Measurements from ENCODE around the gene SLC6A3.

The SLC6A3 gene

DNA sequence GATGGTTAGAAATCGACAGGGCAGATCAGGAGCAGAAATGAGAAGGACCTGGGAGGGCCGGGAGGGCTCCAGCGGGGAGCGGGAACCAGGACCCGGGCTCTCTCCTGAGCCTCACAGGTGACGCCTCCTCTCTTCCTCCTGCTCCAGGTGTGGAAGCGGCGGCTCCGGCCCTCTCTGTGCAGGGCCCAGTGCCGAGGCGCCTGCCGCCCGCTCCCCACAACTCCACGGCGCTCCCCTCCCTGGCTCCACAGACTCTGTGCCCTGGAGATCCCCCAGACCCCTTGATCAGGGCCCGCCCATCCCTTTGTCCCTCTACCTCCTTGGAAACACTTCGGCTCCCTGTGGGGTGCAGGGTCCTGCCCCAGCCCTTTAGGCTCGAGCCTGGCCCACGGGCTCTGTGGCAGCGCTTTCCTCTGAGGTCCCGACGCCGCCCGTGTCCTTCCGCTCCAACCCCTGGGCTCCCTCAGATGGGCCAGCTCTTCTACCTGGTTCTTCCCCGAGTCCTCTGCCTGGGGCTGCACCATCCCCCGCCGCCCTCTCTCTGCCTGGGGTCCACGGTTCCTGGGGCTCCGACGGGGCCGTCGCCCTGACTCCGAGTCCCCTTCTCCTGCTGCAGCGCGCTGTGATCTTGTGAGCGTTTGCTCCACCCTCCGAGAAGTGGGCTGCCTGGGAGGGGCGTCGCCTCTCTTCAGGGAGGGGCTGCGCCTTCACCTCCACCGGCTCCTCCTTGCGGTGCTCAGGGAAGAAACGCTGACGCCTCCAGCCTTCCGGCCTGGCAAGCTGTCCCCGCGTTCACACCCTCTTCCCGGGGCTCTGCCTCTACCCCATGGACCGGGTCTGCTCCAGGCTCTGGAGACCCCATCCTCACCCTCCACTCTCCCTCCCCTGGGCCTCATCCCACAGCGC lies 22.4 kb upstream of the SLC6A3 start:
- peaks cover 8% of the 10 kb centered on the region; the same call in 1 of the 2 replicates for H3K36me3 ChIP-seq (ENCODE audit: insufficient read depth)
- TF ChIP-seq CTCF (conservative IDR thresholded peaks at IDR 0.05; ENCODE audit: low read depth, low read length), result no peak

GRCh38 chr5:1466631-1467265 lies 21.5 kb upstream of the SLC6A3 start:
- no peaks in the 10 kb centered on the region for H3K4me1 ChIP-seq (ENCODE audit: low read depth, poor library complexity, severe bottlenecking)
- H3K36me3 ChIP-seq (ENCODE audit: insufficient read depth), result peaks cover 8% of the 10 kb centered on the region; the same call in 1 of the 2 replicates
- H2AFZ ChIP-seq (ENCODE audit: low read depth), result no peak overlapping the region
- no peak for TF ChIP-seq CTCF (conservative IDR thresholded peaks at IDR 0.05; ENCODE audit: low read depth, low read length)
- H3K4me2 ChIP-seq, result no peak overlapping the region
- H3K27ac ChIP-seq, result no peak overlapping the region
- no peaks in the 10 kb centered on the region for H3K79me2 ChIP-seq (ENCODE audit: insufficient read depth, low read depth)
- no peak overlapping the region for H3K4me3 ChIP-seq (IDR thresholded peaks at IDR 0.05; ENCODE audit: insufficient read depth, low read depth, low read length)
- H4K20me1 ChIP-seq (ENCODE audit: insufficient read depth), result no peaks in the 10 kb centered on the region
- H3K27me3 ChIP-seq (ENCODE audit: insufficient read depth, low read depth), result no peaks in the 10 kb centered on the region
- H3K9ac ChIP-seq, result no peak overlapping the region

More for the DNA sequence above, 22.4 kb upstream of the SLC6A3 start:
- no peaks in the 10 kb centered on the region for H3K4me1 ChIP-seq (ENCODE audit: low read depth, poor library complexity, severe bottlenecking)
- H3K27me3 ChIP-seq (ENCODE audit: insufficient read depth, low read depth), result no peaks in the 10 kb centered on the region
- H3K9ac ChIP-seq, result no peak overlapping the region
- H3K4me2 ChIP-seq, result no peak overlapping the region
- no peak overlapping the region for H2AFZ ChIP-seq (ENCODE audit: low read depth)
- H3K27ac ChIP-seq, result no peak overlapping the region
- no peaks in the 10 kb centered on the region for H3K79me2 ChIP-seq (ENCODE audit: insufficient read depth, low read depth)
- H4K20me1 ChIP-seq (ENCODE audit: insufficient read depth), result no peaks in the 10 kb centered on the region
- no peak overlapping the region for H3K4me3 ChIP-seq (IDR thresholded peaks at IDR 0.05; ENCODE audit: insufficient read depth, low read depth, low read length)

GRCh38 chr5:1465966-1466471 lies 20.8 kb upstream of the SLC6A3 start:
- Histone ChIP-seq H3K4me3 (IDR thresholded peaks at IDR 0.05; ENCODE audit: insufficient read depth, low read depth, low read length) (no peak overlapping the region), H3K27me3 (ENCODE audit: insufficient read depth, low read depth) (no peaks in the 10 kb centered on the region), H3K27ac (no peak overlapping the region), H3K9ac (no peak overlapping the region), H3K4me1 (ENCODE audit: low read depth, poor library complexity, severe bottlenecking) (no peaks in the 10 kb centered on the region), H3K4me2 (no peak overlapping the region), H4K20me1 (ENCODE audit: insufficient read depth) (no peaks in the 10 kb centered on the region), H3K79me2 (ENCODE audit: insufficient read depth, low read depth) (no peaks in the 10 kb centered on the region), H3K36me3 (ENCODE audit: insufficient read depth) (peaks cover 8% of the 10 kb centered on the region; the same call in 1 of the 2 replicates), H2AFZ (ENCODE audit: low read depth) (no peak overlapping the region)
- TF ChIP-seq CTCF (conservative IDR thresholded peaks at IDR 0.05; ENCODE audit: low read depth, low read length), result no peak

- H3K27me3 ChIP-seq (ENCODE audit: insufficient read depth, low read depth), result no peaks in the 10 kb centered on the region
- peaks cover 2% of the 10 kb centered on the region for H3K4me1 ChIP-seq (ENCODE audit: low read depth, poor library complexity, severe bottlenecking)
- no peaks in the 10 kb centered on the region for H3K79me2 ChIP-seq (ENCODE audit: insufficient read depth, low read depth)
- H3K27ac ChIP-seq, result no peak overlapping the region
- H4K20me1 ChIP-seq (ENCODE audit: insufficient read depth), result no peaks in the 10 kb centered on the region
- H3K4me3 ChIP-seq (IDR thresholded peaks at IDR 0.05; ENCODE audit: insufficient read depth, low read depth, low read length), result no peak overlapping the region
- peaks cover 8% of the 10 kb centered on the region; the same call in 1 of the 2 replicates for H3K36me3 ChIP-seq (ENCODE audit: insufficient read depth)
- no peak overlapping the region for H3K4me2 ChIP-seq
- H2AFZ ChIP-seq (ENCODE audit: low read depth), result no peak overlapping the region
- no peak overlapping the region for H3K9ac ChIP-seq
- TF ChIP-seq CTCF (conservative IDR thresholded peaks at IDR 0.05; ENCODE audit: low read depth, low read length), result no peak
Observed at GRCh38 chr5:1465117-1465516, 19.9 kb upstream of the SLC6A3 start.
